Peyer's patch (tissue), 4 donors: ENCODE data around the gene IQCM. TPM values are rescaled to one million over a fixed set of nuclear protein-coding genes. Genes with fewer than 3 reads are reported as not detected.
"Not testable (repeated sequence)": the region's sequence is repeated elsewhere in the genome, so short reads cannot be mapped to it uniquely, and the experiment has no call there.

Experiments
- DNase-seq, 3 donors: peaks; one replicate each; pipeline ENCODE4 v3.0.0-alpha.2; 2017 to 2019
- H3K27ac ChIP-seq, 4 donors: fragments of 200-600 bp; sonication (generic); one replicate each; pipeline ENCODE4 v1.5.1; 2016 to 2019
- H3K27me3 ChIP-seq, 2 donors: fragments of 200-600 bp; sonication (generic); one replicate each; pipeline ENCODE4 v1.5.1; 2019
- H3K36me3 ChIP-seq, 3 donors: fragments of 200-600 bp; sonication (generic); one replicate each; pipeline ENCODE4 v1.5.1; 2016 to 2019
- H3K4me1 ChIP-seq, 4 donors: fragments of 200-600 bp; sonication (generic); one replicate each; pipeline ENCODE4 v1.5.1; 2016 to 2019
- H3K4me3 ChIP-seq, 4 donors: fragments of 200-600 bp; sonication (generic); 1 replicate in 3 of 4; 2 replicates in 1 of 4; pipeline ENCODE4 v1.5.1; 2016 to 2019; ENCODE audit warnings: mild to moderate bottlenecking in 1 of 4
- H3K9me3 ChIP-seq, 4 donors: fragments of 200-600 bp; sonication (generic); one replicate each; pipeline ENCODE4 v1.5.1; 2016 to 2019; ENCODE audit warnings: mild to moderate bottlenecking in 1 of 4
- POLR2A ChIP-seq, 2 donors: fragments of 450-650 bp; IDR thresholded peaks; one replicate each; pipeline ENCODE4 v1.5.1; 2017; ENCODE audit warnings: antibody characterized with exemption in 2 of 2, mild to moderate bottlenecking in 2 of 2, moderate library complexity in 2 of 2
- total RNA-seq, 4 donors: library from RNA; depleted of rRNA; stranded (reverse); fragments of >200 nt; gene quantifications; one replicate each; pipeline ENCODE4 v1.1.0, GENCODE V29; 2016
- TF ChIP-seq, protein P1 (sequence below), 6 experiments: fragments of 450-650 bp in 4 of 6; fragments of 200-600 bp in 2 of 6; sonication (generic) in 1 of 6; IDR thresholded peaks; one replicate each; pipeline ENCODE4 v1.5.1; 2017 to 2019; ENCODE audit warnings: antibody characterized with exemption in 6 of 6, mild to moderate bottlenecking in 3 of 6, moderate library complexity in 1 of 6

Gene IQCM
- total RNA-seq, 4 donors from 2014 or later, result not detected

DNA sequence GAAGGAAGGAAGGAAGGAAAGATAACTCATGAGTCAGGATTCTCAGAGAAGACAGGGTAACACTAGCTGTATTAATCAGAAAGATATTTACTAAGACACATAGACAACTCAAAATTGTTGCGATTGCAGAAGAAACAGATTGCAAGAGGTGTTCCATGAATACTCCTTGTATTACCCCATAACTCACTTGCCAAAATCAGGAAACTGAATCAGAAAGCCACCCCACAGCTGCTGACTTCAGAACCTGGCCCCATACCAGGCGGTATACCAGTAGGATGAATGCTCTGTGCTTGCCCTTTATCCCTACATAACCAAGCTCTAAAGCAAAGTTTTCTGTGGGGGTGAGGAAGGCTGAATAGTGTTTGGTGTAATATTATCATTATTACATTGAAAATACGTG, 468.5 kb downstream of the IQCM start:
- TF ChIP-seq, protein P1, sequence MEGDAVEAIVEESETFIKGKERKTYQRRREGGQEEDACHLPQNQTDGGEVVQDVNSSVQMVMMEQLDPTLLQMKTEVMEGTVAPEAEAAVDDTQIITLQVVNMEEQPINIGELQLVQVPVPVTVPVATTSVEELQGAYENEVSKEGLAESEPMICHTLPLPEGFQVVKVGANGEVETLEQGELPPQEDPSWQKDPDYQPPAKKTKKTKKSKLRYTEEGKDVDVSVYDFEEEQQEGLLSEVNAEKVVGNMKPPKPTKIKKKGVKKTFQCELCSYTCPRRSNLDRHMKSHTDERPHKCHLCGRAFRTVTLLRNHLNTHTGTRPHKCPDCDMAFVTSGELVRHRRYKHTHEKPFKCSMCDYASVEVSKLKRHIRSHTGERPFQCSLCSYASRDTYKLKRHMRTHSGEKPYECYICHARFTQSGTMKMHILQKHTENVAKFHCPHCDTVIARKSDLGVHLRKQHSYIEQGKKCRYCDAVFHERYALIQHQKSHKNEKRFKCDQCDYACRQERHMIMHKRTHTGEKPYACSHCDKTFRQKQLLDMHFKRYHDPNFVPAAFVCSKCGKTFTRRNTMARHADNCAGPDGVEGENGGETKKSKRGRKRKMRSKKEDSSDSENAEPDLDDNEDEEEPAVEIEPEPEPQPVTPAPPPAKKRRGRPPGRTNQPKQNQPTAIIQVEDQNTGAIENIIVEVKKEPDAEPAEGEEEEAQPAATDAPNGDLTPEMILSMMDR (IDR thresholded peaks at IDR 0.05), result no peak
- TF ChIP-seq POLR2A (IDR thresholded peaks at IDR 0.05), result no peak
- H3K27ac ChIP-seq, result no peak overlapping the region
- H3K9me3 ChIP-seq, result no peaks in the 10 kb centered on the region
- no peak for DNase-seq
- H3K4me3 ChIP-seq, result no peak overlapping the region
- H3K27me3 ChIP-seq, result no peaks in the 10 kb centered on the region
- H3K4me1 ChIP-seq, result no peaks in the 10 kb centered on the region
- no peaks in the 10 kb centered on the region for H3K36me3 ChIP-seq

DNA sequence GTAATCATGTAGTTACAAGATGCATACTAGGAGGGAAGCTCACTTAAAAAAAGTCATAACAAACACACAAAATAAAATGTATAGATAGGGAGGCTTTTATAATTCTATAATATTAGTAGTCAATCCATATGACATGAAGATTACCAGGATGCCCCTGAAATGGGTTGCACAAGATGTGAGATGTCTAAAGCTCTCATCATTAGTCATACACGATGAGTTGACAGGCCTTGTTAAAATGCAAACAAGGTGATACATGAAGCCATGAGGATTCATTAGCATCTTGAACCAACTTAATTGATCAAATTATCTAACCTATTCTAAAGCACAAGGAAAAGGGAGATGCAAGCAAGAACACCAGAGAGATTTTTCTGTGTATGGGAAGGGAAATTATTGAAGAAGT, 470.2 kb downstream of the IQCM start:
- Histone ChIP-seq H3K36me3 (no peaks in the 10 kb centered on the region), H3K9me3 (no peaks in the 10 kb centered on the region), H3K27me3 (no peaks in the 10 kb centered on the region), H3K27ac (no peak overlapping the region), H3K4me3 (no peak overlapping the region), H3K4me1 (no peaks in the 10 kb centered on the region)
- TF ChIP-seq, protein P1 (IDR thresholded peaks at IDR 0.05), result no peak
- no peak for TF ChIP-seq POLR2A (IDR thresholded peaks at IDR 0.05)
- DNase-seq, result no peak

DNA sequence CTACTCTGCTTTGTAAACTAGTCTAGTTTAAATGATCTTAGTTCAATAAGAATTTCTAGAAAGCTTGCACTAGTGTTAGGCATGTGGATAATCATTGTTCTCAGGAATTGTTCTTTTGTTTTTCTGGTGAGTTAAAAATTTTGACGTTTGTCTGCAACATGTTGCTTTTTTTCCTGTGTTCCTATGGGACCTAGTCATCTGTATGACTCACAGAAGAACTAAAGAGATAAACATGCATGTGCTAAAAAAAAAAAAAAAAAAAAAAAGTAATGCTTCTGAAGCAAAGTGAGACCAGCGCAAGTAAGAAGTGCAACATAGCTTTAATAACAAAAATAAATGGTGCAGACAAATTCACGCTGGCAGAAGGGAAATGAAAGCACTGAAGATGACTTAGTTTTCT, 471.2 kb downstream of the IQCM start:
- Histone ChIP-seq H3K27me3 (no peaks in the 10 kb centered on the region), H3K4me1 (no peaks in the 10 kb centered on the region)
- no peak for TF ChIP-seq POLR2A (IDR thresholded peaks at IDR 0.05)
- TF ChIP-seq, protein P1 (IDR thresholded peaks at IDR 0.05), result no peak

DNA sequence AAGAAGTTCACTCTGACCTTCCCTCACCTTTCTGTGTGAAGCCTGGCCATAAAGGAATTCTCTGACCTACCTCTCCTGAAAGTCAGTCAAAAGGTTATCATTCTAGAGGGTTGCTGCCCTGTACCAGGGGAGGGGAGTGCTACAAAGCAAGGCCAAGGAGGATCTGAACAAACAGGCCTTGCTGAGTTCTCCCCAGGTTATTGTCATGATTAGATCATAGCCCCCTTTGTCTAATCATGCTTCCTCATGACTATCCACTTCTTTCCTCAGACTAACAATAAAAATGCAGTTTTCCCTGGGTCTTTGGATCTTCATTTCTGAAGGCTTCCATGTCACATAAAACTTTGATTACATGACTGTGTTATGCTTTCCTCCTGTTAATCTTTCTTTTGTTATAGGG, 472.0 kb downstream of the IQCM start:
- no peaks in the 10 kb centered on the region for H3K9me3 ChIP-seq
- H3K4me3 ChIP-seq, result no peak overlapping the region
- H3K27ac ChIP-seq, result no peak overlapping the region
- H3K36me3 ChIP-seq, result no peaks in the 10 kb centered on the region
- TF ChIP-seq, protein P1 (IDR thresholded peaks at IDR 0.05), result no peak
- no peak for TF ChIP-seq POLR2A (IDR thresholded peaks at IDR 0.05)
- H3K4me1 ChIP-seq, result no peaks in the 10 kb centered on the region
- no peak for DNase-seq
- no peaks in the 10 kb centered on the region for H3K27me3 ChIP-seq

More for the DNA sequence above, 471.2 kb downstream of the IQCM start:
- H3K27ac ChIP-seq, result no peak overlapping the region
- H3K4me3 ChIP-seq, result no peak overlapping the region
- no peaks in the 10 kb centered on the region for H3K9me3 ChIP-seq
- H3K36me3 ChIP-seq, result no peaks in the 10 kb centered on the region
- no peak for DNase-seq

DNA sequence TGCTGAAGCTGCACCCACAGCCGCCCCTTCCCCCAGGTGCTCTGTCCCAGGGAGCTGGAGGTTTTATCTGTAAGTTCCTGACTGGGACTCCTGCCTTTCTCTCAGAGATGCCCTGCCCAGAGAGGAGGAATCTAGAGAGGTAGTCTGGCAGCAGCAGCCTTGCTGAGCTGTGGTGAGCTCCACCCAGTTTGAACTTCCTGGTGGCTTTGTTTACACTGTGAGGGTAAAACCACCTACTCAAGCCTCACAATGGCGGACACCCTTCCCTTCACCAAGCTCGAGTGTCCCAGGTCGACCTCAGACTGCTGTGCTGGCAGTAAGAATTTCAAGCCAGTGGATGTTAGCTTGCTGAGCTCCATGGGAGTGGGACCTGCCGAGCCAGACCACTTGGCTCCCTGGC, 474.5 kb downstream of the IQCM start:
- DNase-seq, H3K27me3 ChIP-seq: not testable (repeated sequence)

DNA sequence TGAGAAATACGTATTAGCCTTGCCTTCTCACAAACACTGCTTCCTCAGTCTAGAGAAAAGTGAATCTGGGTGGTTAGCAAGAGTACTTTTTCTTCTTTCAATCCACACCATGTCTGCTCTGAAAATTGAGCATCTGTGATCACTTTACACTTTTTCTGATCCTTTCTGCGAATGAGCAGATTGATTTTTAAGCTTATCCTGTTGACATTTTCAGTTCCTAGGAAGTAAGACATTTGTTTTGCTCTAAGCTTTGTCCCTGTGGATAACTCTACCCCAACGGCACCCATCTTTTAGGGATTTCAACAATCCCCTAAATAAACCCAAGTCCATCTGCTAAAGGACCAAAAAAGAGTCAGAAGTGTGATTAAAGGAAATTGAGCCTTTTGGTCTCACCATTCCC, 487.5 kb downstream of the IQCM start:
- no peak for DNase-seq
- Histone ChIP-seq H3K27me3 (no peaks in the 10 kb centered on the region), H3K4me3 (no peak overlapping the region), H3K9me3 (no peaks in the 10 kb centered on the region), H3K36me3 (no peaks in the 10 kb centered on the region), H3K4me1 (no peaks in the 10 kb centered on the region), H3K27ac (no peak overlapping the region)
- TF ChIP-seq, protein P1 (IDR thresholded peaks at IDR 0.05), result no peak
- TF ChIP-seq POLR2A (IDR thresholded peaks at IDR 0.05), result no peak

More for the DNA sequence above, 474.5 kb downstream of the IQCM start:
- H3K9me3 ChIP-seq, H3K27ac ChIP-seq, H3K36me3 ChIP-seq, H3K4me1 ChIP-seq, H3K4me3 ChIP-seq: not testable (repeated sequence)
